ENCODE results near the gene PLA2G3.

PLA2G3 gene

DNA sequence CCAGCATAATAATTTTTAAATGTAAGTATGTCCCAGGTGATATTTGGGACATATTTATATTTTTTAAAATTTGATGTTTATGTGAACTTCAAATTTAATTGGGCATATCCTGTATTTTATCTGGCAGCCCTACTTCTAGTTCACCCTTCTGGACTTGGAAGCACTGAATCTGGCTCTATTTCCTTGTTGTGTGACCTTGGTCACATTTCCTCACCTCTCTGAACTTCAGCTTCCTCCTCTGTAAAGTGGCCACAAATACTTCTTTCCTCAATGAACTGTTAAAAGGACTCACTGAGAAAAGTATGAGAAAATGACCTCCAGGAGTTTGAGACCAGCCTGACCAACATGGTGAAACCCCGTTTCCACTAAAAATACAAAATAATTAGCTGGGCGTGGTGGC, 11.6 kb upstream of the PLA2G3 start:
- Histone ChIP-seq H3K36me3 (ENCODE audit: low read length) (no peaks in the 10 kb centered on the region), H3K9ac (ENCODE audit: low read length) (no peak overlapping the region), H3K9me3 (ENCODE audit: insufficient read depth, low read length) (no peaks in the 10 kb centered on the region), H3K27me3 (ENCODE audit: low read length) (no peaks in the 10 kb centered on the region), H2AFZ (ENCODE audit: low read depth, low read length, severe bottlenecking) (no peak overlapping the region), H3K79me2 (ENCODE audit: insufficient read depth, low read length) (no peaks in the 10 kb centered on the region), H3K4me2 (ENCODE audit: low read depth, low read length, poor library complexity, severe bottlenecking) (no peak overlapping the region), H3K9me2 (replicated peaks; ENCODE audit: insufficient read depth, low read length) (no peaks in the 10 kb centered on the region), H3K27ac (ENCODE audit: low read depth, low read length) (no peak overlapping the region), H4K20me1 (ENCODE audit: low read depth, low read length) (no peaks in the 10 kb centered on the region), H3K4me3 (ENCODE audit: insufficient read depth, low read length, poor library complexity, severe bottlenecking) (no peak overlapping the region), H3F3A (ENCODE audit: insufficient read depth) (no peaks in the 10 kb centered on the region)
- TF ChIP-seq EZH2phosphoT487 (conservative IDR thresholded peaks at IDR 0.05; ENCODE audit: low read length) = no peak
- TF ChIP-seq, protein P1, sequence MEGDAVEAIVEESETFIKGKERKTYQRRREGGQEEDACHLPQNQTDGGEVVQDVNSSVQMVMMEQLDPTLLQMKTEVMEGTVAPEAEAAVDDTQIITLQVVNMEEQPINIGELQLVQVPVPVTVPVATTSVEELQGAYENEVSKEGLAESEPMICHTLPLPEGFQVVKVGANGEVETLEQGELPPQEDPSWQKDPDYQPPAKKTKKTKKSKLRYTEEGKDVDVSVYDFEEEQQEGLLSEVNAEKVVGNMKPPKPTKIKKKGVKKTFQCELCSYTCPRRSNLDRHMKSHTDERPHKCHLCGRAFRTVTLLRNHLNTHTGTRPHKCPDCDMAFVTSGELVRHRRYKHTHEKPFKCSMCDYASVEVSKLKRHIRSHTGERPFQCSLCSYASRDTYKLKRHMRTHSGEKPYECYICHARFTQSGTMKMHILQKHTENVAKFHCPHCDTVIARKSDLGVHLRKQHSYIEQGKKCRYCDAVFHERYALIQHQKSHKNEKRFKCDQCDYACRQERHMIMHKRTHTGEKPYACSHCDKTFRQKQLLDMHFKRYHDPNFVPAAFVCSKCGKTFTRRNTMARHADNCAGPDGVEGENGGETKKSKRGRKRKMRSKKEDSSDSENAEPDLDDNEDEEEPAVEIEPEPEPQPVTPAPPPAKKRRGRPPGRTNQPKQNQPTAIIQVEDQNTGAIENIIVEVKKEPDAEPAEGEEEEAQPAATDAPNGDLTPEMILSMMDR (IDR thresholded peaks at IDR 0.05; ENCODE audit: insufficient read depth, low read length, poor library complexity, severe bottlenecking) = no peak

DNA sequence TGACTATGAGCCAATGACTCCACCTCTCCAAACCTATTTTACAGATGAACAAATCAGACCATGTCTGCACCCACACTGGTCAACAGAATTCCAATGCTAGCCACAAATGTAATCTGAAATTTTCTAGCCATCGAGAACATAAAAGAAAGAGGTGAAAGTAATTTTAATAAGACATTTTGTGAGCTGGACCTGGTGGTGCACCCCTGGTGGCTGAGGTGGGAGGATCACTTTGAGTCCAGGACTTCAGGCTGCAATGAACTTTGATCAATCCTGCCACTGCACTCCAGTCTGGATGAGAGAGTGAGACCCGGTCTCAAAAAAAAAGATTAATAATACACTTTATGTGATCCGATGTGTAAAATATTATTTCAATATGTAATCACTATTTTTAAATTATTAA, 10.3 kb upstream of the PLA2G3 start:
- no peaks in the 10 kb centered on the region for H3F3A ChIP-seq (ENCODE audit: insufficient read depth)
- H3K4me3 ChIP-seq (ENCODE audit: insufficient read depth, low read length, poor library complexity, severe bottlenecking) = no peak overlapping the region
- H3K79me2 ChIP-seq (ENCODE audit: insufficient read depth, low read length) = no peaks in the 10 kb centered on the region
- H3K27me3 ChIP-seq (ENCODE audit: low read length) = no peaks in the 10 kb centered on the region
- no peak overlapping the region for H2AFZ ChIP-seq (ENCODE audit: low read depth, low read length, severe bottlenecking)
- no peaks in the 10 kb centered on the region for H3K9me2 ChIP-seq (replicated peaks; ENCODE audit: insufficient read depth, low read length)
- no peaks in the 10 kb centered on the region for H3K9me3 ChIP-seq (ENCODE audit: insufficient read depth, low read length)
- TF ChIP-seq, protein P1 (IDR thresholded peaks at IDR 0.05; ENCODE audit: insufficient read depth, low read length, poor library complexity, severe bottlenecking) = no peak
- no peak for TF ChIP-seq EZH2phosphoT487 (conservative IDR thresholded peaks at IDR 0.05; ENCODE audit: low read length)
- H3K27ac ChIP-seq (ENCODE audit: low read depth, low read length) = no peak overlapping the region
- H3K36me3 ChIP-seq (ENCODE audit: low read length) = no peaks in the 10 kb centered on the region
- H3K4me2 ChIP-seq (ENCODE audit: low read depth, low read length, poor library complexity, severe bottlenecking) = no peak overlapping the region
- no peak overlapping the region for H3K9ac ChIP-seq (ENCODE audit: low read length)
- H4K20me1 ChIP-seq (ENCODE audit: low read depth, low read length) = no peaks in the 10 kb centered on the region

DNA sequence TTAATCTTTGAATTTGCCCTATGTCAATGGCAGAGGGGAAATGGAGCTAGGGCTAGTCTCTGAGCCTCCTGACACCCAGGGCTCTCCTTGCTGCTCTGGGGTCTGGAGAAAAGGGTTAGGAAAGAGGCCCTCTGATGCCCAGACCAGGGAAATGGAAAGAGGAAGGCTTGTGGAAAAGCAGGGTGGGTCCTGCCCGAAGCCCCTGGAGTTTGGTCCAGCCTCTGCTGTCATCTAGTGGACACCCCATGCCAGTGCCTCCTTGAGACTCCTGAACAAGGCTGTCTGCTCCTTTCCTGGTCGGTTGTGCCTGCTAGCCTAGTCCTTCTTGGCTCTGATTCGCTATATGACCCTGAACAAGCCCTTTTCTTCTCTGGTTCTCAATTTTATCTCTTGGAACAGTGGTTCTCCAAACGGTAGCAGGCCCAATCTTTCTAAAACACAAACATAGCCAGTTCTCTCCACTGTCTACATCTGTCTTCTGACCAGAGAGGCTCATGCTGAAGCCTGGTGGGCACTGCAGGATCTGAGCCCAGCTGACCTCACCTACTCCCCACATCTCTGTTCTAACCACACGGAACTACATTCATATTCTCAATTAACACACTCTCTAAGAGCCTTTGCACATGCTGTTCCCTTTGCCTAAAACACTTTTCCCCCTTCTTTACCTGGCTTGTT, 8.8 kb upstream of the PLA2G3 start:
- Histone ChIP-seq H3K9me2 (replicated peaks; ENCODE audit: insufficient read depth, low read length) (no peaks in the 10 kb centered on the region), H3K27ac (ENCODE audit: low read depth, low read length) (no peak overlapping the region), H3K79me2 (ENCODE audit: insufficient read depth, low read length) (no peaks in the 10 kb centered on the region), H3K4me2 (ENCODE audit: low read depth, low read length, poor library complexity, severe bottlenecking) (no peak overlapping the region), H4K20me1 (ENCODE audit: low read depth, low read length) (no peaks in the 10 kb centered on the region), H3K9me3 (ENCODE audit: insufficient read depth, low read length) (no peaks in the 10 kb centered on the region), H3F3A (ENCODE audit: insufficient read depth) (no peaks in the 10 kb centered on the region), H2AFZ (ENCODE audit: low read depth, low read length, severe bottlenecking) (no peak overlapping the region), H3K9ac (ENCODE audit: low read length) (no peak overlapping the region), H3K27me3 (ENCODE audit: low read length) (no peaks in the 10 kb centered on the region), H3K4me3 (ENCODE audit: insufficient read depth, low read length, poor library complexity, severe bottlenecking) (no peak overlapping the region), H3K36me3 (ENCODE audit: low read length) (no peaks in the 10 kb centered on the region)
- TF ChIP-seq, protein P1 (IDR thresholded peaks at IDR 0.05; ENCODE audit: insufficient read depth, low read length, poor library complexity, severe bottlenecking) = peak; percentile 52
- TF ChIP-seq EZH2phosphoT487 (conservative IDR thresholded peaks at IDR 0.05; ENCODE audit: low read length) = no peak
